Measurements from ENCODE around the gene TMC2.

DNA sequence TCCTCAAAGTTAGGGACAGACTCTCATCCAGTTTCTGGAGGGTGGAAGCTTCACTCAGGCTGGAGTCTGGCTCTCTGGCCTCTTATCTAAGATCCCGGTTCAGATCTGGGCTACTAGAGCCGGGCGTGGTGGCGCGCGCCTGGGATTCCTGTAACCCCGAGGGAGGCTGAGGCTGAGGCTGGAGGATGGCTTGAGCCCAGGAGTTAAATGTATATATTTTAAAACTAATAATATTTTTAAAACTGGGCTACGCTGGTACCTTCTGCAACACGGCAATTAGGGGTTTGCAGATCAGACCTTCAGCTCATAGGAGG is 26.9 kb upstream of the TMC2 start:
- TF ChIP-seq, protein P1, sequence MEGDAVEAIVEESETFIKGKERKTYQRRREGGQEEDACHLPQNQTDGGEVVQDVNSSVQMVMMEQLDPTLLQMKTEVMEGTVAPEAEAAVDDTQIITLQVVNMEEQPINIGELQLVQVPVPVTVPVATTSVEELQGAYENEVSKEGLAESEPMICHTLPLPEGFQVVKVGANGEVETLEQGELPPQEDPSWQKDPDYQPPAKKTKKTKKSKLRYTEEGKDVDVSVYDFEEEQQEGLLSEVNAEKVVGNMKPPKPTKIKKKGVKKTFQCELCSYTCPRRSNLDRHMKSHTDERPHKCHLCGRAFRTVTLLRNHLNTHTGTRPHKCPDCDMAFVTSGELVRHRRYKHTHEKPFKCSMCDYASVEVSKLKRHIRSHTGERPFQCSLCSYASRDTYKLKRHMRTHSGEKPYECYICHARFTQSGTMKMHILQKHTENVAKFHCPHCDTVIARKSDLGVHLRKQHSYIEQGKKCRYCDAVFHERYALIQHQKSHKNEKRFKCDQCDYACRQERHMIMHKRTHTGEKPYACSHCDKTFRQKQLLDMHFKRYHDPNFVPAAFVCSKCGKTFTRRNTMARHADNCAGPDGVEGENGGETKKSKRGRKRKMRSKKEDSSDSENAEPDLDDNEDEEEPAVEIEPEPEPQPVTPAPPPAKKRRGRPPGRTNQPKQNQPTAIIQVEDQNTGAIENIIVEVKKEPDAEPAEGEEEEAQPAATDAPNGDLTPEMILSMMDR (IDR thresholded peaks at IDR 0.05), result no peak
- TF ChIP-seq POLR2A (IDR thresholded peaks at IDR 0.05), result no peak
